Femur (tissue), 1 donor: ENCODE measurements around the gene EBF3.
A peak's percentile ranks its signal among the peaks of the same experiment; 100 is the strongest.

Experiments used
- DNase-seq: peaks from one replicate; pipeline ENCODE4 v3.0.0-alpha.2; 2017

The EBF3 gene

DNA sequence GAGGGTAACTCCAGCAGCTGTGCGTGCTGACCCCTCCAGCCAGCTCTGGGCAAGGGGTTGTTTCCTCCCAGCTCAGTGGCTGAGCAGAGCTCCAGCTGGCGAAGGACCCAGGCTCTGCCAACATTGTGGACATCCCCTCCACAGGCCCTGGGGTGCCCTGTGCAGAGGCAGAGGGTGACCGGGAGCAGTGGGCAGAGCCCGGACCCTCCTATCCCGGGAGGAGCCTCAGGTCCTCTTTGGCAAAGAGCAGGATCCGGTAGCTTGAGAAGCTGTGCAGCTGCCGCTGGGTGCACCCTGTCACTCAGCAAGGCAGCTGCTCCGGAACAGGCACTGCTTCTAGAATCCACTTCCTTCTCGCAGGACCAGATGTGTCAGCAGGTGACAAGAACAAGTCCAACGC, 175.9 kb downstream of the EBF3 start:
- peak; percentile 66 for DNase-seq

DNA sequence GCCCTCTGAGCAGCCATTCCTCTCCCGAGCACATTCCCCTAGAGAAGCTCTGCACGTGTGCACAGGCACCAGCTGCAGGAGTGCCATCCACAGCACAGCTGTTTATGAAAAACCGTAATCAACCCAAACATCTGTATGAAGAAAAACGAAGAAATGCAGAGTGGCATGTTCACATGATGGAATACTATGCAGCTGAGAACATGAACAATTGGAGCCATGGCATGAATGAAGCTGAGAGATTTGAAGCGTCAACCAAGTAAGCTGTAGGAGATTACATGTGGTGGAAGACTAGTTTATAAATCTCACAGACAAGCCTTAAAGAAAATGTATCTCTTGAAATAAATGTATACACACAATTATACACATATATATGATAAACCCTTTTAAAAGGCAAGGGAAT, 176.5 kb downstream of the EBF3 start:
- DNase-seq = no peak

GRCh38 chr10:129786216-129786615, 177.9 kb downstream of the EBF3 start:
- no peak for DNase-seq

DNA sequence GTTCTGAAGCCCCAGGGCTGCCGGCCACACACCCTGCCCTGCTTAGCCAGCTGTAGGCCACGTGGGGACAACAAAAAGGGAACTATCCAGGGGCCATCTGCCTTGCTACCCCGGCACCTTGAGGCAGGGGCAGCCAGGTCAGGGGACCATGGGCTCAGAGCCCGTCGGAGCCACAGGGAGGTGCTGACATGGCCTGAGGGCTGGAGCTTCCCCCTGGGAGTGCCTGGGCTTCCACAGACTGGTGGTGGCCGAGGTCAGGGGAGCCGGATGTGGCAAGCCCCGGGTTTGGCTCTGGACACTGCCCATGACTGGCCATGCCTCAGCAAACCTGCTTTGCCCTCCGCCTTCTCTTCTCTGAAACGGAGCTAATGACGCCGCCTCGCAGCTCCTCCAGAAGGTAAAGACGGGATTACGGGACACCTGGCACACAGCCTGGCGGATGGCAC, 178.5 kb downstream of the EBF3 start:
- DNase-seq = no peak
